Left colon (tissue), 2 donors: ENCODE data around the gene IQSEC1. TPM values are rescaled to one million over a fixed set of nuclear protein-coding genes. Genes with fewer than 3 reads are reported as not detected.

Source experiments
- ATAC-seq: fragments of 200-7000 bp; cut with Tn5 transposase; one replicate; pipeline ENCODE4 v1.9.1; 2020; ENCODE audit warnings: mild to moderate bottlenecking, moderate library complexity
- DNase-seq, 2 donors: peaks; one replicate each; pipeline ENCODE4 v3.0.0-alpha.2; 2020
- intact Hi-C, 2 donors: fragments of 100-400 bp; cut with DNase I in 1 of 2; cut with micrococcal nuclease in 1 of 2; formaldehyde crosslinking; loops; one replicate each; pipeline versions ENCODE4 v1.11.2 to v1.14.0; 2022; cut with DNase I, micrococcal nuclease
- total RNA-seq, 2 donors: library from RNA; stranded (reverse); fragmentation: NEBNext Ultra II Directional; extraction: Animal tissue kit (Norgen Biotek cat#: 25700); gene quantifications; one replicate each; pipeline ENCODE4 v1.2.1, GENCODE V29; 2021
- donor health status: DM: no; HTN: no; CAD: no.
- donor health status: DM: yes; HTN: yes; CAD: no.

The IQSEC1 gene
- total RNA-seq, 2 donors from 2014 or later: 17.2 to 23.6 TPM

- DNase-seq: no peak
- ATAC-seq: no peak
- intact Hi-C loops: no loop called here
Observed at GRCh38 chr3:13041113-13041776, 32.0 kb downstream of the IQSEC1 start.

GRCh38 chr3:13040361-13041074, 32.7 kb downstream of the IQSEC1 start:
- DNase-seq (no peak), ATAC-seq (peak; percentile 37)
- intact Hi-C loops: no loop called here

GRCh38 chr3:13039213-13039896, 33.9 kb downstream of the IQSEC1 start:
- ATAC-seq (no peak), DNase-seq (no peak)
- intact Hi-C loops: no loop called here

- DNase-seq: no peak
- intact Hi-C loops: no loop called here
Observed at GRCh38 chr3:13037458-13038117, 35.6 kb downstream of the IQSEC1 start.

DNA sequence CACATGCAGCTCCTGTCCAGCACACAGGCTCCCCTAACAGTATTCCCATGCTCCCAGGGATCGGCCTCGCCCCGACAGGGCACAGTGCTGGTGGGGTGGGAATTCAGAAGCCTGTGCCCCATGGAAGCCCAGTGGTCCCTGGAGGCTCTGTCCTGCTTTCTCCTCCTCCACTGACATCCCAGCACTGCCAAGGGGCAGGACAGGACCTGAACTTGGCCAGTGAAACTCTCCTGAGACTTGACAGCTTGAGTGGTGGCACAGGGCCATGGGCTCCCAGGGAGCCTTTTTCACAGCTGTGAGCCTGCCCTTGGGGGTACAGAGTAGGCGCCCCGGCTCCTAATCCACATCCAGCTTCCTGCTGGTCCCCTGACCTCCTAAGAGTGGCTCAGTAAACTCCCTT, 38.4 kb downstream of the IQSEC1 start:
- ATAC-seq (no peak), DNase-seq (no peak)
- intact Hi-C loops: no loop called here

More at GRCh38 chr3:13037458-13038117, 35.6 kb downstream of the IQSEC1 start:
- ATAC-seq: no peak

GRCh38 chr3:13034109-13034800, 39.0 kb downstream of the IQSEC1 start:
- no peak for DNase-seq
- no peak for ATAC-seq

GRCh38 chr3:13032206-13032605, 41.0 kb downstream of the IQSEC1 start:
- intact Hi-C loops: no loop called here
- no peak for ATAC-seq
- no peak for DNase-seq

More at GRCh38 chr3:13034109-13034800, 39.0 kb downstream of the IQSEC1 start:
- intact Hi-C loops: no loop called here

- ATAC-seq (no peak), DNase-seq (no peak)
- intact Hi-C loops: no loop called here
Observed at GRCh38 chr3:13031621-13032020, 41.6 kb downstream of the IQSEC1 start.

- intact Hi-C loops: no loop called here
Observed at GRCh38 chr3:13030684-13031083, 42.5 kb downstream of the IQSEC1 start.

DNA sequence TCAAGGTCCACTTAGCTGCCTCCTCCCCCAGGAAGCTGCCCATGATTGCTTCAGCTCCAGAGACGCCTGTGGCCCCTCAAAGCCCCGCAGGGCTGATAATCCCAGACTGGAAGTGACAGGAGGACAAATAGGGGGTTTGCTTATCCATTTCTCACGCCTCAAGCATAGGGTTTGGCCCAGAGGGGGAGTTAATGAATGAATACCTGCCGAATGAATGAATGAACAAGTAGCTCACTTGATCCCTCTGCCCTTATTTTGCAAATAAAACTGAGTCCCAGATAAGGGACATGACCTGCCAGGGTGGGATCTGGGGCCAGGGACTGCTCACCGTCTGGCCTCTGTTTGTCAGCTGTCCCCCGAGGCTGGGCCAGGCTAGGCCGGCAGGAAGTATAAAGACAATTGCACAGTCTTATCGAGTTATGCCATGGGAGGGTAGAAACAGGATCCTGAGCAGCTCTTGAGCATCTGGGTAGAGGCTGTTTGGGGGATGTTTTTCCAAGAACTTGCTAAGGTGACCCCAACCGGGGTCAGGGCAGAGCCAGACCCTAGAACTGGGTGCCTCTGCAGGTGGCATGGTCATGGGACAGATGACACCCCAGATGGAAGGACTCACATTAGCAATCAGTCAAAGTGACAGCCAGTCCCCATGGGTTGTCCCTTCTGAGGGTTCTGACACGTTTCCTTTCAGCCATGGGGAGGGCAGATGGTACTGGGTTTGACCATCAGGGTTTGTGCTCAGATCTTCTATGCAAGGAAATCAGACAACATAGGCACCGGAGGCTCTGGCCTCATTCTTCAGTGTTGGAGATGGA, 45.0 kb downstream of the IQSEC1 start:
- DNase-seq (no peak), ATAC-seq (no peak)
- intact Hi-C loops: no loop called here

More at GRCh38 chr3:13030684-13031083, 42.5 kb downstream of the IQSEC1 start:
- ATAC-seq (no peak), DNase-seq (no peak)

- DNase-seq: no peak
- ATAC-seq: no peak
- intact Hi-C loops: no loop called here
Observed at GRCh38 chr3:13027154-13027553, 46.1 kb downstream of the IQSEC1 start.

GRCh38 chr3:13026534-13026933, 46.7 kb downstream of the IQSEC1 start:
- ATAC-seq: no peak
- intact Hi-C loops: no loop called here

GRCh38 chr3:13025778-13026518, 47.3 kb downstream of the IQSEC1 start:
- intact Hi-C loops: no loop called here
- DNase-seq (no peak), ATAC-seq (no peak)

More at GRCh38 chr3:13026534-13026933, 46.7 kb downstream of the IQSEC1 start:
- no peak for DNase-seq

DNA sequence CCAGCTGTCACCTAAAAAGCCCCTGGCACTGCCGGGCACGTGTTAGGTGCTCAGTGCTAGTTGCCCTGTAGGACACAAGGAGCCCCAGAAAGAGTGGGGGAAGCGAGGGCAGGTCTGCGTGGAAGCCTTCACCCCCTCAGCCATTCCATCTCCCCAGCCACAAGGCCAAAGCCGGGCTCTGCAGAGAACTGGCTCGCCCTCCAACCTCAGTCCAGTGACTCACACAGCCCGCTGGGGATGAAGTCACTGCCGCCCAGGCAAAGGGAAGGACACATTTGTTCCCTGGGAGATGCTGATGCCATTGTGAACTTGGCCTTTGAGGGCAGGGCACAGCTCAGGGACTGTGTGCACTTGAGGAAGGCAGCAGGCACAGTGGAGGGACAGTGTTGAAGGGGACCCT, 48.1 kb downstream of the IQSEC1 start:
- peak; percentile 17 for ATAC-seq
- no peak for DNase-seq
- intact Hi-C loops: no loop called here

GRCh38 chr3:13024765-13025065, 48.5 kb downstream of the IQSEC1 start:
- no peak for ATAC-seq
- DNase-seq: no peak
- intact Hi-C loops: no loop called here

DNA sequence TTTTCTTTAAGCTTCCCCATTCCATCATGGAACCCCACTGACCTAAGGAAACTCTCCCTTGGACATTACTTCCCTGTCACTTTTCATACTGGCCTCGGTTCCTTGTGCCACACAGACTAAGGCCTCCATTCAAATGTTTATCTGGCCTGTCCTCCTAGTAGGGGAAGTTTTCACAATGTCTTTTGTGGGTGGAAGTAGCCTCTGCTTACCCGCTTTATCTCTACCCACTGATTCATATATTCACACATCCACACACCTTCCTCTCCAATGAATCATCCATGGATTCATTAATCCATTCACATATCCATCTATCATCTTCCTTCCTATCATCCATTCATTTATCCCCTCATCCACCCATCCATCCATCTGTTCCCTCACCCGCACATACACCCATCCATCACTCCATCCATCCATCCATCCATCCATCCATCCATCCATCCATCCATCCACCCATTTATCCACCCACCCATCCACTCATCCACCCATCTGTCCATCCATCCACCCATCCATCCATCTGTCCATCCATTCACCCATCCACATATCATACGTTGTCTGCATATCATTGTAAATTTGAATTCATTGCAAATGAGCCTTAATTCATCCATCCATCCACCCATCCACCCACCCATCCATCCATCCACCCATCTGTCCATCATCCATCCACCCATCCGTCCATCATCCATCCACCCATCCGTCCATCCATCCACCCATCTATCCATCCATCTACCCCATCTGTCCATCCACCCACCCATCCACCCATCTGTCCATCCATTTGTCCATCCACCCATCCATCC, 49.1 kb downstream of the IQSEC1 start:
- intact Hi-C loops: no loop called here
- DNase-seq: no peak
- no peak for ATAC-seq
